Panc1 (cell line): Measurements from ENCODE around the gene ASL. TPM values are rescaled to one million over a fixed set of nuclear protein-coding genes. Genes with fewer than 3 reads are reported as not detected.
A peak's percentile ranks its signal among the peaks of the same experiment; 100 is the strongest.
"Not testable (repeated sequence)": the region's sequence is repeated elsewhere in the genome, so short reads cannot be mapped to it uniquely, and the experiment has no call there.

Experiments
- ATAC-seq: fragments of 200-7000 bp; cut with Tn5 transposase; 2 replicates; pipeline ENCODE4 v1.9.1; 2020; ENCODE audit warnings: mild to moderate bottlenecking, moderate library complexity
- BruUV-seq: library from RNA; stranded (reverse); fragments of 400-500 nt; replicated peaks from 2 replicates; lab custom pipeline; 2021; lab: Mats Ljungman, UMichigan
- CTCF ChIA-PET: fragments of 300-600 bp; sonication (Branson Sonifier 250); formaldehyde crosslinking; loops from one replicate; lab custom pipeline; 2022; ENCODE audit warnings: antibody characterized with exemption; lab: Charles Lee
- POLR2A ChIA-PET: fragments of 300-600 bp; sonication (Branson Sonifier 250); formaldehyde crosslinking; loops from one replicate; lab custom pipeline; 2022; ENCODE audit warnings: antibody characterized with exemption; lab: Charles Lee
- DNase-seq: peaks from one replicate; pipeline ENCODE4 v3.0.0-alpha.2; 2010; ENCODE audit warnings: low read depth, low spot score
- H3K27ac ChIP-seq: 2 replicates; pipeline ENCODE4 v1.5.1; 2011; ENCODE audit warnings: mild to moderate bottlenecking, low read length, inconsistent platforms
- H3K27me3 ChIP-seq: fragments of 200-500 bp; sonication (Bioruptor generic); 2 replicates; pipeline ENCODE4 v1.6.0; 2014; ENCODE audit warnings: low read length, inconsistent platforms; ENCODE audit not compliant: control insufficient read depth, insufficient read depth
- H3K36me3 ChIP-seq: fragments of 200-500 bp; sonication (Bioruptor generic); 2 replicates; pipeline ENCODE4 v1.5.1; 2014; ENCODE audit warnings: inconsistent platforms, mild to moderate bottlenecking, low read length, moderate library complexity; ENCODE audit not compliant: control insufficient read depth, insufficient read depth
- H3K4me1 ChIP-seq: 2 replicates; pipeline ENCODE4 v1.5.1; 2011; ENCODE audit warnings: inconsistent platforms, mild to moderate bottlenecking, low read length, moderate library complexity; ENCODE audit not compliant: control insufficient read depth, insufficient read depth
- H3K4me3 ChIP-seq, 2 experiments: 2 replicates each; pipeline ENCODE4 v1.5.1; 2011 to 2012; ENCODE audit warnings: low read depth in 2 of 2, low read length in 2 of 2, mild to moderate bottlenecking in 2 of 2, inconsistent platforms in 1 of 2, moderate library complexity in 1 of 2
- H3K9me3 ChIP-seq: fragments of 200-500 bp; sonication (Bioruptor generic); 2 replicates; pipeline ENCODE4 v1.5.1; 2014; ENCODE audit warnings: low read depth, mild to moderate bottlenecking, inconsistent platforms, low read length, moderate library complexity; ENCODE audit not compliant: control insufficient read depth, insufficient read depth
- POLR2AphosphoS5 ChIP-seq: IDR thresholded peaks from 2 replicates; pipeline ENCODE4 v1.6.1; 2012; ENCODE audit warnings: mild to moderate bottlenecking, low read depth, low read length, moderate library complexity
- SIN3A ChIP-seq: IDR thresholded peaks from 2 replicates; pipeline ENCODE4 v1.6.1; 2012; ENCODE audit warnings: low read depth, mild to moderate bottlenecking, low read length, moderate library complexity, borderline replicate concordance; ENCODE audit not compliant: insufficient read depth
- in situ Hi-C: cut with HindIII; loops from 2 replicates; pipeline ENCODE4 v1.10.0; 2016; ENCODE audit warnings: low sequenced_read_pairs, low pct_unique_long_range_greater_than_20kb
- intact Hi-C: fragments of 100-400 bp; cut with micrococcal nuclease; formaldehyde crosslinking; loops from one replicate; pipeline ENCODE4 v1.10.0; 2022; ENCODE audit not compliant: unreplicated experiment
- total RNA-seq: library from RNA; stranded (reverse); gene quantifications from one replicate; pipeline ENCODE4 v1.2.1, GENCODE V29; 2021; ENCODE audit not compliant: unreplicated experiment
- TF ChIP-seq, protein P1 (sequence below), 2 experiments: IDR thresholded peaks; 2 replicates each; pipeline ENCODE4 v1.6.1; 2011 to 2012; ENCODE audit warnings: low read depth in 2 of 2, control low read depth in 1 of 2, low read length in 1 of 2, mild to moderate bottlenecking in 1 of 2, moderate library complexity in 1 of 2; ENCODE audit not compliant: insufficient read depth in 1 of 2
- TF ChIP-seq, protein P2 (sequence below): fragments of 450-650 bp; IDR thresholded peaks from 2 replicates; pipeline ENCODE4 v1.5.1; 2017; ENCODE audit warnings: mild to moderate bottlenecking

The ASL gene
- total RNA-seq, 1 experiment from 2014 or later = 34.3 TPM

GRCh38 chr7:66114743-66115649, 39.4 kb downstream of the ASL start, which contains the start of gene CRCP:
CRCP (plus strand) TSS chr7:66114847; CDS start chr7:66114963, 116 bp downstream.
- ATAC-seq (peak; percentile 92), DNase-seq (no peak)
- ChIA-PET CTCF (interaction anchor here (0.6 kb wide), 1 partner anchor 90 kb away, joined by 5 read pairs; the partner anchor contains the start of gene TPST1), POLR2A (interaction anchor here (0.6 kb wide), 1 partner anchor 33 kb away, joined by 3 read pairs; no protein-coding TSS in a partner anchor)
- in situ Hi-C loops (no loop called here), intact Hi-C loops (no loop called here)
- Histone ChIP-seq H3K36me3 (no peaks in the 10 kb centered on the region), H3K27ac (peak within 1 kb of the TSS; percentile 89), H3K9me3 (no peaks in the 10 kb centered on the region), H3K4me1 (peaks cover 14% of the 10 kb centered on the region), H3K4me3 (peak within 1 kb of the TSS; percentile 71 to 90), H3K27me3 (no peaks in the 10 kb centered on the region)
- TF ChIP-seq, protein P1, sequence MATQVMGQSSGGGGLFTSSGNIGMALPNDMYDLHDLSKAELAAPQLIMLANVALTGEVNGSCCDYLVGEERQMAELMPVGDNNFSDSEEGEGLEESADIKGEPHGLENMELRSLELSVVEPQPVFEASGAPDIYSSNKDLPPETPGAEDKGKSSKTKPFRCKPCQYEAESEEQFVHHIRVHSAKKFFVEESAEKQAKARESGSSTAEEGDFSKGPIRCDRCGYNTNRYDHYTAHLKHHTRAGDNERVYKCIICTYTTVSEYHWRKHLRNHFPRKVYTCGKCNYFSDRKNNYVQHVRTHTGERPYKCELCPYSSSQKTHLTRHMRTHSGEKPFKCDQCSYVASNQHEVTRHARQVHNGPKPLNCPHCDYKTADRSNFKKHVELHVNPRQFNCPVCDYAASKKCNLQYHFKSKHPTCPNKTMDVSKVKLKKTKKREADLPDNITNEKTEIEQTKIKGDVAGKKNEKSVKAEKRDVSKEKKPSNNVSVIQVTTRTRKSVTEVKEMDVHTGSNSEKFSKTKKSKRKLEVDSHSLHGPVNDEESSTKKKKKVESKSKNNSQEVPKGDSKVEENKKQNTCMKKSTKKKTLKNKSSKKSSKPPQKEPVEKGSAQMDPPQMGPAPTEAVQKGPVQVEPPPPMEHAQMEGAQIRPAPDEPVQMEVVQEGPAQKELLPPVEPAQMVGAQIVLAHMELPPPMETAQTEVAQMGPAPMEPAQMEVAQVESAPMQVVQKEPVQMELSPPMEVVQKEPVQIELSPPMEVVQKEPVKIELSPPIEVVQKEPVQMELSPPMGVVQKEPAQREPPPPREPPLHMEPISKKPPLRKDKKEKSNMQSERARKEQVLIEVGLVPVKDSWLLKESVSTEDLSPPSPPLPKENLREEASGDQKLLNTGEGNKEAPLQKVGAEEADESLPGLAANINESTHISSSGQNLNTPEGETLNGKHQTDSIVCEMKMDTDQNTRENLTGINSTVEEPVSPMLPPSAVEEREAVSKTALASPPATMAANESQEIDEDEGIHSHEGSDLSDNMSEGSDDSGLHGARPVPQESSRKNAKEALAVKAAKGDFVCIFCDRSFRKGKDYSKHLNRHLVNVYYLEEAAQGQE (IDR thresholded peaks at IDR 0.05; ENCODE audit: insufficient read depth in 1 of 2, low read depth in 2 of 2, low read length in 1 of 2) = 0 out of 4 replicates have a peak, but pooled peaks of 1 of the 2 experiments have one; percentile 50
- TF ChIP-seq, protein P2, sequence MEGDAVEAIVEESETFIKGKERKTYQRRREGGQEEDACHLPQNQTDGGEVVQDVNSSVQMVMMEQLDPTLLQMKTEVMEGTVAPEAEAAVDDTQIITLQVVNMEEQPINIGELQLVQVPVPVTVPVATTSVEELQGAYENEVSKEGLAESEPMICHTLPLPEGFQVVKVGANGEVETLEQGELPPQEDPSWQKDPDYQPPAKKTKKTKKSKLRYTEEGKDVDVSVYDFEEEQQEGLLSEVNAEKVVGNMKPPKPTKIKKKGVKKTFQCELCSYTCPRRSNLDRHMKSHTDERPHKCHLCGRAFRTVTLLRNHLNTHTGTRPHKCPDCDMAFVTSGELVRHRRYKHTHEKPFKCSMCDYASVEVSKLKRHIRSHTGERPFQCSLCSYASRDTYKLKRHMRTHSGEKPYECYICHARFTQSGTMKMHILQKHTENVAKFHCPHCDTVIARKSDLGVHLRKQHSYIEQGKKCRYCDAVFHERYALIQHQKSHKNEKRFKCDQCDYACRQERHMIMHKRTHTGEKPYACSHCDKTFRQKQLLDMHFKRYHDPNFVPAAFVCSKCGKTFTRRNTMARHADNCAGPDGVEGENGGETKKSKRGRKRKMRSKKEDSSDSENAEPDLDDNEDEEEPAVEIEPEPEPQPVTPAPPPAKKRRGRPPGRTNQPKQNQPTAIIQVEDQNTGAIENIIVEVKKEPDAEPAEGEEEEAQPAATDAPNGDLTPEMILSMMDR = no peak
- peak; percentile 93 for TF ChIP-seq POLR2AphosphoS5
- peak; percentile 90; the same call in 1 of the 2 replicates for TF ChIP-seq SIN3A
- BruUV-seq = TSS peak; percentile 96

DNA sequence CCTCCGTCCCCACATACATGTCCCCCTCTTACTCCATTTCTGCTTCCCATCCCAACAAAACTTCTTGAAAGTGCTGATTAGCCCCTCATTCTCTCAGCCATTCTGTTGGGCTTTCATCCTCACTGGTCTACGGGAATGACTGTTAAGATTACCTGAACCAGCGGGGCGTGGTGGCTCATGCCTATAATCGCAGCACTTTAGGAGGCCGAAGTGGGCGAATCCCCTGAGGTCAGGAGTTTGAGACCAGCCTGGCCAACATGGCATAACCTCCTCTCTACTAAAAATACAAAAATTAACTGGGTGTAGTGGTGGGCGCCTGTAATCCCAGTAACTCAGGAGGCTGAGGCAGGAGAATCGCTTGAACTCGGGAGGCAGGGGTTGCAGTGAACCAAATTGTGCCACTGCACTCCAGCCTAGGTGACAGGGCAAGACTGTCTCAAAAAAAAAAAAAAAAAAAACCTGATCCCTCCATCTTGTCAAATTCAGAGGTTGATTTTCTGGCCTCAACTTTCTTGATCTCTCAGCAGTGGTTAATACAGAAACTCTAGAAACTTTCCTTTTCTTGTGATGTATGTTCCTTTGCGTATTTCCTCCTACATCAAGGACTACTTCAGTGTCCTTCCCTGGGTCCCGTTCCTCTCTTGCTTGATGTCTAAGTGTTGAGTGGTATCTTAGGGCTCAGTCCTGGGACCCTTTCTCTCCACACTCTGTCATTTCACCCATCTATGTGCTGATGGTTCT, 41.2 kb downstream of the ASL start:
- not testable (repeated sequence) for BruUV-seq, H3K9me3 ChIP-seq

More for the DNA sequence above, 41.2 kb downstream of the ASL start:
- H3K36me3 ChIP-seq, DNase-seq, H3K27ac ChIP-seq, in situ Hi-C loops, intact Hi-C loops, H3K27me3 ChIP-seq, ATAC-seq, POLR2A ChIA-PET, H3K4me3 ChIP-seq: not testable (repeated sequence)
- CTCF ChIA-PET = interaction anchor here (0.6 kb wide), 1 partner anchor 86 kb away, joined by 3 read pairs; no protein-coding TSS in a partner anchor
- peaks cover 14% of the 10 kb centered on the region for H3K4me1 ChIP-seq
